HepG2 (cell line): ENCODE measurements around the gene SLC1A4. TPM values are rescaled to one million over a fixed set of nuclear protein-coding genes. Genes with fewer than 3 reads are reported as not detected.

ENCODE experiments used
- AHR ChIP-seq: IDR thresholded peaks from 2 replicates; pipeline ENCODE4 v1.6.1; 2018; ENCODE audit warnings: missing genetic modification reagents, missing compliant biosample characterization
- BATF2 ChIP-seq: sonication (generic); formaldehyde crosslinking; IDR thresholded peaks from 2 replicates; pipeline ENCODE4 v1.8.0; 2022; ENCODE audit warnings: mild to moderate bottlenecking, missing genetic modification reagents, moderate library complexity
- BCL3 ChIP-seq: sonication (generic); formaldehyde crosslinking; IDR thresholded peaks from 2 replicates; pipeline ENCODE4 v1.5.1; 2020; ENCODE audit warnings: mild to moderate bottlenecking, missing genetic modification reagents, moderate library complexity
- HES4 ChIP-seq: sonication (generic); formaldehyde crosslinking; IDR thresholded peaks from 2 replicates; pipeline ENCODE4 v1.9.0; 2021; ENCODE audit warnings: mild to moderate bottlenecking, missing genetic modification reagents, borderline replicate concordance
- IKZF5 ChIP-seq: IDR thresholded peaks from 2 replicates; pipeline ENCODE4 v1.6.1; 2018; ENCODE audit warnings: missing genetic modification reagents, mild to moderate bottlenecking, missing compliant biosample characterization
- MED1 ChIP-seq: sonication (generic); formaldehyde crosslinking; IDR thresholded peaks from 2 replicates; pipeline ENCODE4 v1.4.0; 2020; ENCODE audit warnings: missing genetic modification reagents
- NR1H2 ChIP-seq: sonication (generic); formaldehyde crosslinking; IDR thresholded peaks from 2 replicates; pipeline ENCODE4 v1.8.1; 2022; ENCODE audit warnings: low read depth, missing genetic modification reagents, borderline replicate concordance
- PCBP2 ChIP-seq: fragments of 200-400 bp; formaldehyde crosslinking; optimal IDR thresholded peaks from 2 replicates; pipeline ENCODE3; 2018; ENCODE audit warnings: low read length, low read depth; ENCODE audit not compliant: poor library complexity, severe bottlenecking
- PHF21A ChIP-seq: sonication (generic); formaldehyde crosslinking; IDR thresholded peaks from 2 replicates; pipeline ENCODE4 v1.5.0; 2020; ENCODE audit warnings: mild to moderate bottlenecking, missing genetic modification reagents
- POLR2A ChIP-seq, 2 experiments: IDR thresholded peaks; 2 replicates each; pipeline ENCODE4 v1.6.1; 2011; ENCODE audit warnings: low read depth in 2 of 2, low read length in 2 of 2, mild to moderate bottlenecking in 1 of 2, moderate library complexity in 1 of 2; ENCODE audit not compliant: insufficient read depth in 1 of 2
- TFDP2 ChIP-seq: sonication (generic); formaldehyde crosslinking; IDR thresholded peaks from 2 replicates; pipeline ENCODE4 v1.4.0; 2020; ENCODE audit warnings: missing genetic modification reagents
- ZFP62 ChIP-seq: sonication (generic); formaldehyde crosslinking; IDR thresholded peaks from 2 replicates; pipeline ENCODE4 v1.4.0; 2020; ENCODE audit warnings: missing genetic modification reagents
- ZNF10 ChIP-seq: sonication (generic); formaldehyde crosslinking; IDR thresholded peaks from 2 replicates; pipeline ENCODE4 v1.4.0; 2020; ENCODE audit warnings: mild to moderate bottlenecking, low read depth, missing genetic modification reagents, borderline replicate concordance
- ZNF18 ChIP-seq: sonication (generic); formaldehyde crosslinking; IDR thresholded peaks from 2 replicates; pipeline ENCODE4 v1.8.0; 2022; ENCODE audit warnings: mild to moderate bottlenecking, missing genetic modification reagents; ENCODE audit not compliant: insufficient replicate concordance
- ZNF276 ChIP-seq: sonication (generic); formaldehyde crosslinking; IDR thresholded peaks from 2 replicates; pipeline ENCODE4 v1.4.0; 2020; ENCODE audit warnings: mild to moderate bottlenecking, low read depth, missing genetic modification reagents
- ZNF468 ChIP-seq: sonication (generic); formaldehyde crosslinking; IDR thresholded peaks from 2 replicates; pipeline ENCODE4 v1.8.0; 2022; ENCODE audit warnings: mild to moderate bottlenecking, moderate library complexity, missing genetic modification reagents
- ZNF556 ChIP-seq: sonication (generic); formaldehyde crosslinking; IDR thresholded peaks from 2 replicates; pipeline ENCODE4 v1.4.0; 2020; ENCODE audit warnings: mild to moderate bottlenecking, missing genetic modification reagents, borderline replicate concordance
- ZNF569 ChIP-seq: sonication (generic); formaldehyde crosslinking; IDR thresholded peaks from 2 replicates; pipeline ENCODE4 v1.5.0; 2020; ENCODE audit warnings: mild to moderate bottlenecking, missing genetic modification reagents, moderate library complexity, borderline replicate concordance
- ZNF672 ChIP-seq: sonication (generic); formaldehyde crosslinking; IDR thresholded peaks from 2 replicates; pipeline ENCODE4 v1.8.1; 2022; ENCODE audit warnings: missing genetic modification reagents
- ZNF709 ChIP-seq: sonication (generic); formaldehyde crosslinking; IDR thresholded peaks from 2 replicates; pipeline ENCODE4 v1.5.0; 2020; ENCODE audit warnings: mild to moderate bottlenecking, missing genetic modification reagents
- ZNF792 ChIP-seq: IDR thresholded peaks from 2 replicates; pipeline ENCODE4 v1.6.1; 2016
- polyA plus RNA-seq, 8 experiments: library from polyadenylated mRNA; depleted of rRNA in 3 of 8; stranded (reverse) in 7 of 8; unstranded in 1 of 8; fragments of >200 nt; fragmentation: Illumina TruSeq in 4 of 8; extraction: Trizol in 4 of 8; gene quantifications; 2 replicates each; pipeline versions ENCODE4 v1.2.1 to v1.2.3, GENCODE V29; 2011 to 2016; ENCODE audit warnings: low read depth in 4 of 8, missing spikeins in 1 of 8, mixed read lengths in 1 of 8; ENCODE audit not compliant: insufficient read depth in 1 of 8
- total RNA-seq, 5 experiments: library from RNA; depleted of rRNA; stranded (reverse); fragments of >200 nt; fragmentation: Illumina TruSeq; extraction: Trizol; gene quantifications; 2 replicates each; pipeline ENCODE4 v1.2.3, GENCODE V29; 2016; ENCODE audit warnings: low read depth in 1 of 5

Gene SLC1A4
- total and polyA plus RNA-seq, 2 of the 13 experiments (the other 11 are each of a cell fraction or from before 2014, with no cell fraction given), result 21.0 to 39.6 TPM

GRCh38 chr2:65056215-65057053, 67.2 kb downstream of the SLC1A4 start, which contains the start of gene CEP68 (continued):
- TF ChIP-seq ZNF556 (CRISPR knock-in tag), result peak; percentile 84
- TF ChIP-seq HES4, result peak; percentile 98
- TF ChIP-seq ZFP62 (CRISPR knock-in tag), result no peak
- TF ChIP-seq ZNF276 (CRISPR knock-in tag), result 0 out of 2 replicates have a peak, but pooled peaks have one; percentile 82
- no peak for TF ChIP-seq ZNF468
- 0 out of 2 replicates have a peak, but pooled peaks have one; percentile 58 for TF ChIP-seq ZNF672 (CRISPR knock-in tag)
- peak; percentile 99 for TF ChIP-seq ZNF709 (CRISPR knock-in tag)
- TF ChIP-seq BCL3 (CRISPR knock-in tag), result peak; percentile 95
- no peak for TF ChIP-seq ZNF10 (CRISPR knock-in tag)
- TF ChIP-seq POLR2A (IDR thresholded peaks at IDR 0.05; ENCODE audit: insufficient read depth in 1 of 2, low read depth in 2 of 2, low read length in 2 of 2), result peak; percentile 96 to 99
- TF ChIP-seq PHF21A, result 0 out of 2 replicates have a peak, but pooled peaks have one; percentile 23
- TF ChIP-seq ZNF18 (CRISPR knock-in tag), result peak; percentile 60
- TF ChIP-seq MED1 (CRISPR knock-in tag), result peak; percentile 65
- TF ChIP-seq ZNF569 (CRISPR knock-in tag), result no peak
- no peak for TF ChIP-seq PCBP2
- TF ChIP-seq ZNF792 (CRISPR knock-in tag), result peak; percentile 84; the same call in 1 of the 2 replicates
- peak; percentile 90 for TF ChIP-seq BATF2 (CRISPR knock-in tag)
- TF ChIP-seq TFDP2 (CRISPR knock-in tag), result peak; percentile 90
- TF ChIP-seq NR1H2 (CRISPR knock-in tag), result 0 out of 2 replicates have a peak, but pooled peaks have one; percentile 62
- TF ChIP-seq AHR (CRISPR knock-in tag), result no peak; the same call in 1 of the 2 replicates
- 0 out of 2 replicates have a peak, but pooled peaks have one; percentile 68 for TF ChIP-seq IKZF5 (CRISPR knock-in tag)
